DOHH2 (cell line): ENCODE results near the gene IQCC.

Experiments used
- H3F3A ChIP-seq: fragments of 200-600 bp; sonication (generic), shearing (Covaris generic); 2 replicates; pipeline ENCODE4 v1.6.0; 2016; ENCODE audit warnings: antibody characterized with exemption, mild to moderate bottlenecking; ENCODE audit not compliant: control insufficient read depth, insufficient read depth
- H3K27ac ChIP-seq: fragments of 200-600 bp; sonication (generic); 2 replicates; pipeline ENCODE4 v1.5.1; 2014; ENCODE audit warnings: low read depth, mild to moderate bottlenecking, low read length, moderate library complexity
- H3K27me3 ChIP-seq: fragments of 200-600 bp; sonication (generic); 2 replicates; pipeline ENCODE4 v1.6.1; 2014; ENCODE audit warnings: mild to moderate bottlenecking, low read length, mixed read lengths; ENCODE audit not compliant: control insufficient read depth
- H3K36me3 ChIP-seq: fragments of 200-600 bp; sonication (generic); 2 replicates; pipeline ENCODE4 v1.6.1; 2014; ENCODE audit warnings: mild to moderate bottlenecking, low read length, moderate library complexity, mixed read lengths; ENCODE audit not compliant: control insufficient read depth
- H3K4me1 ChIP-seq: fragments of 200-600 bp; sonication (generic); 2 replicates; pipeline ENCODE4 v1.6.1; 2014; ENCODE audit warnings: mild to moderate bottlenecking, low read length, mixed read lengths; ENCODE audit not compliant: control insufficient read depth
- H3K4me2 ChIP-seq: fragments of 200-600 bp; sonication (generic); 2 replicates; pipeline ENCODE4 v1.6.0; 2014; ENCODE audit warnings: mild to moderate bottlenecking, low read length, moderate library complexity
- H3K4me3 ChIP-seq: fragments of 200-600 bp; sonication (generic); 2 replicates; pipeline ENCODE4 v1.5.1; 2014; ENCODE audit warnings: mild to moderate bottlenecking, low read length, mixed read lengths
- H3K79me2 ChIP-seq: fragments of 200-600 bp; sonication (generic); 2 replicates; pipeline ENCODE4 v1.6.1; 2014; ENCODE audit warnings: mild to moderate bottlenecking, low read length, mixed read lengths; ENCODE audit not compliant: control insufficient read depth
- H3K9me2 ChIP-seq: fragments of 200-600 bp; sonication (generic); replicated peaks from 2 replicates; pipeline ENCODE4 v1.6.1; 2014; ENCODE audit warnings: mild to moderate bottlenecking, low read length, mixed read lengths; ENCODE audit not compliant: control insufficient read depth
- H3K9me3 ChIP-seq: fragments of 200-600 bp; sonication (generic); 2 replicates; pipeline ENCODE4 v1.6.1; 2014; ENCODE audit warnings: antibody characterized with exemption, low read length, mixed read lengths; ENCODE audit not compliant: control insufficient read depth, insufficient read depth
- H4K20me1 ChIP-seq: fragments of 200-600 bp; sonication (generic); 2 replicates; pipeline ENCODE4 v1.6.0; 2014; ENCODE audit warnings: low read depth, mild to moderate bottlenecking, antibody characterized with exemption, low read length, moderate library complexity; ENCODE audit not compliant: control insufficient read depth, insufficient read depth
- CTCF ChIP-seq: fragments of 200-600 bp; sonication (generic); IDR thresholded peaks from one replicate; pipeline ENCODE4 v1.5.1; 2014; ENCODE audit warnings: antibody characterized with exemption, mild to moderate bottlenecking, low read depth, low read length; ENCODE audit not compliant: poor library complexity, severe bottlenecking
- EZH2phosphoT487 ChIP-seq: fragments of 200-600 bp; sonication (generic); IDR thresholded peaks from 2 replicates; pipeline ENCODE4 v1.6.1; 2017; ENCODE audit warnings: borderline replicate concordance, mild to moderate bottlenecking, antibody characterized with exemption, low read length, moderate library complexity, mixed read lengths

IQCC gene

GRCh38 chr1:32187850-32188249 is 17.6 kb upstream of the IQCC start:
- peaks cover 8% of the 10 kb centered on the region for H3K4me1 ChIP-seq
- H3K79me2 ChIP-seq = peaks cover 40% of the 10 kb centered on the region
- no peaks in the 10 kb centered on the region for H3K27me3 ChIP-seq
- no peaks in the 10 kb centered on the region for H3F3A ChIP-seq
- no peak overlapping the region for H3K4me2 ChIP-seq
- TF ChIP-seq CTCF = no peak
- no peak for TF ChIP-seq EZH2phosphoT487
- H3K4me3 ChIP-seq = no peak overlapping the region
- no peaks in the 10 kb centered on the region for H3K9me3 ChIP-seq
- peaks cover 86% of the 10 kb centered on the region for H3K36me3 ChIP-seq
- H3K9me2 ChIP-seq = no peaks in the 10 kb centered on the region
- no peak overlapping the region for H3K27ac ChIP-seq
- H4K20me1 ChIP-seq = no peaks in the 10 kb centered on the region

- Histone ChIP-seq H3K27me3 (no peaks in the 10 kb centered on the region), H3K9me2 (no peaks in the 10 kb centered on the region), H3K9me3 (no peaks in the 10 kb centered on the region), H3K36me3 (peaks cover 97% of the 10 kb centered on the region), H3F3A (peaks cover 7% of the 10 kb centered on the region; the same call in 1 of the 2 replicates), H3K4me2 (no peak overlapping the region), H4K20me1 (no peaks in the 10 kb centered on the region), H3K27ac (no peak overlapping the region), H3K4me3 (no peak overlapping the region), H3K4me1 (no peaks in the 10 kb centered on the region), H3K79me2 (peaks cover 7% of the 10 kb centered on the region)
- TF ChIP-seq EZH2phosphoT487 = no peak
- TF ChIP-seq CTCF = no peak
Observed at GRCh38 chr1:32192220-32192948, 13.1 kb upstream of the IQCC start.

GRCh38 chr1:32194984-32195383 is 10.5 kb upstream of the IQCC start:
- H3K36me3 ChIP-seq = peaks cover 84% of the 10 kb centered on the region
- peaks cover 9% of the 10 kb centered on the region; the same call in 1 of the 2 replicates for H3F3A ChIP-seq
- no peaks in the 10 kb centered on the region for H3K9me3 ChIP-seq
- H4K20me1 ChIP-seq = no peaks in the 10 kb centered on the region
- H3K27me3 ChIP-seq = no peaks in the 10 kb centered on the region
- no peaks in the 10 kb centered on the region for H3K9me2 ChIP-seq
- peaks cover 12% of the 10 kb centered on the region for H3K4me1 ChIP-seq
- H3K79me2 ChIP-seq = no peaks in the 10 kb centered on the region
- TF ChIP-seq EZH2phosphoT487 = no peak
- no peak for TF ChIP-seq CTCF
- H3K27ac ChIP-seq = no peak overlapping the region
- H3K4me3 ChIP-seq = no peak overlapping the region
- H3K4me2 ChIP-seq = no peak overlapping the region
